Pancreas (tissue), 10 donors: ENCODE results near the gene ZCCHC17. TPM values are rescaled to one million over a fixed set of nuclear protein-coding genes. Genes with fewer than 3 reads are reported as not detected.
A peak's percentile ranks its signal among the peaks of the same experiment; 100 is the strongest.
"Not testable (repeated sequence)": the region's sequence is repeated elsewhere in the genome, so short reads cannot be mapped to it uniquely, and the experiment has no call there.

ENCODE experiments used
- ATAC-seq, 4 donors: fragments of 200-7000 bp; cut with Tn5 transposase; one replicate each; pipeline versions ENCODE4 v1.8.0 to v1.9.1; 2020; ENCODE audit warnings: mild to moderate bottlenecking in 4 of 4, moderate library complexity in 4 of 4
- DNase-seq, 6 donors: peaks; one replicate each; pipeline ENCODE4 v3.0.0-alpha.2; 2020
- FAIRE-seq: peaks from 2 replicates; lab custom pipeline; 2012; peaks lifted over from hg19 to GRCh38; lab: Jason Lieb, UNC
- H3K27ac ChIP-seq, 4 donors: fragments of 200-600 bp; sonication (generic); 1 replicate in 3 of 4; 2 replicates in 1 of 4; pipeline versions ENCODE4 v1.5.0 to v1.8.0; 2020
- H3K27me3 ChIP-seq, 4 donors: fragments of 200-600 bp; one replicate each; pipeline ENCODE4 v1.8.0; 2021
- H3K36me3 ChIP-seq, 3 donors: fragments of 200-600 bp; sonication (generic) in 1 of 3; one replicate each; pipeline versions ENCODE4 v1.5.0 to v1.8.0; 2020 to 2021
- H3K4me1 ChIP-seq, 3 donors: fragments of 200-600 bp; one replicate each; pipeline ENCODE4 v1.8.0; 2021
- H3K4me3 ChIP-seq, 4 donors: fragments of 200-600 bp; sonication (generic) in 2 of 4; one replicate each; pipeline versions ENCODE4 v1.5.0 to v1.8.0; 2020 to 2021
- H3K9me3 ChIP-seq, 4 donors: fragments of 200-600 bp; one replicate each; pipeline ENCODE4 v1.8.0; 2021
- CTCF ChIP-seq, 4 donors: fragments of 200-600 bp; sonication (generic) in 3 of 4; IDR thresholded peaks; one replicate each; pipeline versions ENCODE4 v1.5.0 to v1.8.0; 2021; ENCODE audit warnings: antibody characterized with exemption in 4 of 4
- WGBS, 2 donors: extraction: QIAGEN DNeasy Blood & Tissue Kit; methylation state at CpG; one replicate each; pipeline ENCODE4 v1.1.7; 2013; 5-methylcytosine and 5-hydroxymethylcytosine counted together
- intact Hi-C, 3 donors: fragments of 100-400 bp; cut with DNase I; formaldehyde crosslinking; loops; one replicate each; pipeline versions ENCODE4 v1.11.1 to v1.14.2; 2022
- polyA plus RNA-seq, 2 donors: library from polyadenylated mRNA; stranded (reverse); fragments of 200-250 nt; gene quantifications; one replicate each; pipeline ENCODE4 v1.2.3, GENCODE V29; 2013
- total RNA-seq, 6 donors: library from RNA; stranded (reverse); fragmentation: NEBNext Ultra II Directional in 4 of 6; extraction: Animal tissue kit (Norgen Biotek cat#: 25700) in 4 of 6; gene quantifications; one replicate each; pipeline versions ENCODE4 v1.2.1 to v1.2.4, GENCODE V29; 2021 to 2023
- donor health status: healthy with polysubstance abuse.
- donor health status: DM: no; HTN: no; CAD: no; lungs with moderate emphysema.
- donor health status: DM: no; HTN: no; CAD: no.
- donor health status: control.
- donor health status: control.
- donor health status: Bipolar disorder and iron deficiency.
- donor health status: DM: yes; HTN: yes; CAD: no.
- donor health status: DM: no; HTN: no; CAD: no.
- donor health status: DM: no; HTN: no; CAD: no.
- donor health status: DM: yes; HTN: yes; CAD: no.

Gene ZCCHC17
- total and polyA plus RNA-seq, 8 donors, result 5.6 to 20.3 (median 9.5) TPM

DNA sequence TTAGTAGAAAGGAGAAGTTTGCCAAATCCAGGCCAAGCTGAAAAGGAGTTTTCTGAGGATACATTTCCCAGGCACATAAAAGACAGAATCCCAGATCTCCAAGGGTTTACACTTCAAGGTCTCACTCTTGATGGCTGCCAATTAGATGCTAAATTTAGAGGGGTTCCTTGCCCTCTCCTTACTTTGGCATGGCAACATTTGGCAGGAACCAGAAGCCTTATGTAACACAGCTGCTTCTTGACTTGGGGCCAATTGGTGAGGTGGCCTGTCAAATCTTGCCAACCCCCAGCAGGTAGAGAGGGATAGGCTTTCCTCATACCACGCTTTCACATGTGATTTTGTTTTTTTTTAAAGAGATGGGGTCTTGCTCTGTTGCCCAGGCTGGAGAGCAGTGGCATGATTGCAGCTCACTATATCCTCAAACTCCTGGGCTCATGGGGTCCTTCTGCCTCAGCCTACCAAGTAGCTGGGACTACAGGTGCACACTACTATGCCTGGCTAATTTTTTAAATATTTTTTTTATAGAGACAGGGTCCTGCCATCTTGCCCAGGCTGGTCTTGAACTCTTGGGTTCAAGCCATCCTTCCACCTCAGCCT lies 31.9 kb upstream of the ZCCHC17 start:
- ATAC-seq (peak; percentile 68 to 94 (median 86)), DNase-seq (peak in 4 of 6 donors; percentile 27 to 76 (median 73)), FAIRE-seq (no peak)
- peaks cover 0 to 17% (median 4%) of the 10 kb centered on the region in 3 donors for H3K36me3 ChIP-seq
- 18 to 24% methylated on average over 1 of the region's 1 CpG for WGBS, 2 donors
- H3K9me3 ChIP-seq, result no peaks in the 10 kb centered on the region
- H3K27me3 ChIP-seq, result no peaks in the 10 kb centered on the region
- peaks cover 0 to 5% (median 0%) of the 10 kb centered on the region in 3 donors for H3K4me1 ChIP-seq
- no peak overlapping the region for H3K27ac ChIP-seq
- intact Hi-C loops, result no loop called here
- TF ChIP-seq CTCF (IDR thresholded peaks at IDR 0.05), result no peak
- H3K4me3 ChIP-seq, result no peak overlapping the region

DNA sequence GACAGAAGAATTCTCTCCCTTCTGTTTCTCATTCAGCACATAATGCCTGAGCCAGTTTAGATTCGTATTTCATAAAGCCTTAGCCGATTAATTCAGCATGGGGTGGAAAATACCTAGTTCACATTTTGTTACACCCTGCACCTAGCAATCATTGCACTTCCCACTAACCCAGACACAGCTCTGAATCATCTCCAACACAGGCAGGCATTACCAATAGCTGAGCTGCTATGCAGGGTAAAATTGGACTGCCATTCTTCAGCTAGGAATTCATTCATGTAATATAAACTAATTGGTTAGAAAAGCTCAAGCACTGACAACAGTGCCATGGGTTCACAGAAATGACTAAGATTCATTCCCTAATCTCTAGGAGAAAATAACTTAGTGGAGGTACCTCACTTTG lies 30.3 kb upstream of the ZCCHC17 start:
- no peak for TF ChIP-seq CTCF (IDR thresholded peaks at IDR 0.05)
- Histone ChIP-seq H3K27ac (no peak overlapping the region), H3K4me3 (no peak overlapping the region), H3K9me3 (no peaks in the 10 kb centered on the region), H3K36me3 (peaks cover 0 to 21% (median 1%) of the 10 kb centered on the region in 3 donors), H3K27me3 (no peaks in the 10 kb centered on the region), H3K4me1 (peaks cover 0 to 5% (median 0%) of the 10 kb centered on the region in 3 donors)
- intact Hi-C loops, result no loop called here
- no peak for FAIRE-seq
- DNase-seq, result no peak
- ATAC-seq, result no peak
- 86 to 88% methylated on average over 2 of the region's 2 CpGs for WGBS, 2 donors

DNA sequence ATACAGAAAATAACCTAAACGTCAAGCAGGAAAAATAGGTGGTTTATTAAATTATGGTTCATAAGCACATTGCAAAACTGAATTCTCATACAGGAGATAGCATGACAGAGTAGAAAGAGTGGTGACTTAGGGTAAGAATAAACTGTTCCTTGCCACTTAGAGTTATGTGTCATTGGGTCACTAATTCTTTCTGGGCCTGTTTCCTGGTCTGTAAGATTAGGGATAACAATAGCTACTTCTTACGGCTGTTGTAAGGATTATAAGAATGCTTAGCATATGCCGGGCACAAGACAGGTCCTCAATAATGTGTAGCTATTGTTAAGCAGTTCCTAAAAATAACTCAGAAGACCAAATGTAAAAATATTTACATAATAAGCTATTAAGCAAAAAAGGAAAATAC lies 24.5 kb upstream of the ZCCHC17 start:
- FAIRE-seq, result no peak

DNA sequence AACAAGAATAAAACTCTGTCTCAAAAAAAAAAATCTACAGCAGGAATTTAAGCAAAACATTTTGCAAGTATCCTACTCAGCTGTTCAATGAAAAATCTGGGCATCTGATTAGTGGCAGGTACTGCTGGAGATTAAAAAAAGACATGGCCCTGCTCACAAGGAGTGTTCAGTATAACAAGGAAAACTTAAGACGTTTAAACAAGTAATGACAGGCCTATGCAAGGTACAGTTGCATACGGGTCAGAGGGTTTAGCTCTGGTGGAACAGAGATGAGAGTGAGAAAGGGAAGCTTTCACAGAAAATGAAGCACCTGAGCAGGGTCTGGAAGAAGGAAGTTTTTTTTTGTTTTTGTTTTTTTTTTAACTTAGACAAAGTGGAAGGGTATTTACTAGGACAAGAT lies 23.2 kb upstream of the ZCCHC17 start:
- H3K4me3 ChIP-seq, result no peak overlapping the region
- H3K36me3 ChIP-seq, result peaks cover 0 to 26% (median 0%) of the 10 kb centered on the region in 3 donors
- H3K27ac ChIP-seq, result no peak overlapping the region
- 86 to 87% methylated on average over 2 of the region's 2 CpGs for WGBS, 2 donors
- DNase-seq, result no peak
- no peaks in the 10 kb centered on the region for H3K4me1 ChIP-seq
- H3K27me3 ChIP-seq, result no peaks in the 10 kb centered on the region
- no peak for ATAC-seq
- TF ChIP-seq CTCF (IDR thresholded peaks at IDR 0.05), result no peak
- no peaks in the 10 kb centered on the region for H3K9me3 ChIP-seq
- FAIRE-seq, result no peak
- intact Hi-C loops, result no loop called here

More for the DNA sequence above, 24.5 kb upstream of the ZCCHC17 start:
- Histone ChIP-seq H3K4me1 (no peaks in the 10 kb centered on the region), H3K27me3 (no peaks in the 10 kb centered on the region), H3K4me3 (no peak overlapping the region), H3K36me3 (peaks cover 0 to 13% (median 0%) of the 10 kb centered on the region in 3 donors), H3K27ac (no peak overlapping the region), H3K9me3 (no peaks in the 10 kb centered on the region)
- ATAC-seq, result no peak
- intact Hi-C loops, result no loop called here
- no peak for DNase-seq
- no peak for TF ChIP-seq CTCF (IDR thresholded peaks at IDR 0.05)
- WGBS, 2 donors, result 78 to 86% methylated on average over 3 of the region's 3 CpGs

DNA sequence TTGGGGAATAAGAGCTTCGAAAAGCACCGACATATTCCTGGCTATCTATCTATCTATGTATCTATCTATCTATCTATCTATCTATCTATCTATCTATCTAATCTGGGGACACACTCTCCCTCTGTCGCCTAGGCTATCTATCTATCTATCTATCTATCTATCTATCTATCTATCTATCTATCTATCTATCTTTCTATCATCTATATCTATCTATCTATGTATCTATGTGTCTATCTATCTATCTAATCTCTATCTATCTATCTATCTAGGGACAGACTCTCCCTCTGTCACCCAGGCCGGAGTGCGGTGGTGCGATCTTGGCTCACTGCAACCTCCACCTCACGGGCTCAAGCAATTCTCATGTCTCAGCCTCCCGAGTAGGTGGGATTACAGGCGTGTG lies 14.4 kb upstream of the ZCCHC17 start:
- H3K27ac ChIP-seq, intact Hi-C loops, DNase-seq, H3K4me1 ChIP-seq, H3K9me3 ChIP-seq, H3K4me3 ChIP-seq, FAIRE-seq, ATAC-seq, H3K27me3 ChIP-seq: not testable (repeated sequence)
- peaks cover 0 to 30% (median 10%) of the 10 kb centered on the region in 3 donors for H3K36me3 ChIP-seq
- WGBS, 2 donors, result 93 to 96% methylated on average over 9 of the region's 9 CpGs

DNA sequence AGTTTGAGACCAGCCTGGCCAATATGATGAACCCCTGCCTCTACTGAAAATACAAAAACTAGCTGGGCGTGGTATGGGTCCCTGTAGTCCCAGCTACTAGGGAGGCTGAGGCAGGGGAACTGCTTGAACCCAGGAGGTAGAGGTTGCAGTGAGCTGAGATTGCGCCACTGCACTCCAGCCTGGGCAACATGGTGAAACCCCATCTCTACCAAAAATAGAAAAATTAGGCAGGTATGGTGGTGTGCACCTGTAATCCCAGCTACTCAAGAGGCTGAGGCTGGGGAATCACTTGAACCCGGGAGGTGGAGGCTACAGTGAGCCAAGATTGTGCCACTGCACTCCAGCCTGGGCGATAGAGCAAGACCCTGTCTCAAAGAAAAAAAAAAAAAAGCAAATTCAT lies 9.0 kb upstream of the ZCCHC17 start:
- H3K4me3 ChIP-seq, H3K9me3 ChIP-seq, H3K27ac ChIP-seq, H3K4me1 ChIP-seq, ATAC-seq, H3K27me3 ChIP-seq, FAIRE-seq, intact Hi-C loops: not testable (repeated sequence)
- WGBS, 2 donors, result 98 to 100% methylated on average over 4 of the region's 4 CpGs
- H3K36me3 ChIP-seq, result peaks cover 0 to 50% (median 17%) of the 10 kb centered on the region in 3 donors
- DNase-seq, result peak in 1 of 6 donors; percentile 30
